ENCODE measurements around the gene JMY.
"Not testable (repeated sequence)": the region's sequence is repeated elsewhere in the genome, so short reads cannot be mapped to it uniquely, and the experiment has no call there.

The JMY gene

GRCh38 chr5:79236970-79237739 lies 1.2 kb downstream of the JMY start:
- DNase-seq (ENCODE audit: low read depth) = no peak

- DNase-seq (ENCODE audit: low read depth) = no peak
Observed at GRCh38 chr5:79237740-79238560, 2.0 kb downstream of the JMY start.

GRCh38 chr5:79240561-79240960 lies 4.6 kb downstream of the JMY start:
- no peak for DNase-seq (ENCODE audit: low read depth)

GRCh38 chr5:79241535-79241979 lies 5.6 kb downstream of the JMY start:
- DNase-seq (ENCODE audit: low read depth) = no peak

GRCh38 chr5:79242242-79243039 lies 6.5 kb downstream of the JMY start:
- no peak for DNase-seq (ENCODE audit: low read depth)

- no peak for DNase-seq (ENCODE audit: low read depth)
Observed at GRCh38 chr5:79243224-79243623, 7.3 kb downstream of the JMY start.

GRCh38 chr5:79254067-79254466 lies 18.1 kb downstream of the JMY start:
- not testable (repeated sequence) for DNase-seq (ENCODE audit: low read depth)

GRCh38 chr5:79255786-79256557 lies 20.0 kb downstream of the JMY start:
- no peak for DNase-seq (ENCODE audit: low read depth)

- no peak for DNase-seq (ENCODE audit: low read depth)
Observed at GRCh38 chr5:79256563-79256962, 20.6 kb downstream of the JMY start.

GRCh38 chr5:79257314-79257713 lies 21.4 kb downstream of the JMY start:
- no peak for DNase-seq (ENCODE audit: low read depth)

GRCh38 chr5:79258801-79259200 lies 22.9 kb downstream of the JMY start:
- no peak for DNase-seq (ENCODE audit: low read depth)

GRCh38 chr5:79259383-79259782 lies 23.5 kb downstream of the JMY start:
- DNase-seq (ENCODE audit: low read depth) = no peak

- DNase-seq (ENCODE audit: low read depth) = no peak
Observed at GRCh38 chr5:79259810-79260209, 23.9 kb downstream of the JMY start.

GRCh38 chr5:79261897-79262296 lies 26.0 kb downstream of the JMY start:
- DNase-seq (ENCODE audit: low read depth) = no peak

- DNase-seq (ENCODE audit: low read depth) = no peak
Observed at GRCh38 chr5:79263290-79263689, 27.4 kb downstream of the JMY start.

- DNase-seq (ENCODE audit: low read depth) = no peak
Observed at GRCh38 chr5:79267180-79267579, 31.2 kb downstream of the JMY start.

- DNase-seq (ENCODE audit: low read depth) = no peak
Observed at GRCh38 chr5:79269733-79270166, 33.8 kb downstream of the JMY start.

- DNase-seq (ENCODE audit: low read depth) = no peak
Observed at GRCh38 chr5:79273341-79273740, 37.4 kb downstream of the JMY start.

GRCh38 chr5:79284846-79285245 lies 48.9 kb downstream of the JMY start:
- no peak for DNase-seq (ENCODE audit: low read depth)

- no peak for DNase-seq (ENCODE audit: low read depth)
Observed at GRCh38 chr5:79285285-79285684, 49.4 kb downstream of the JMY start.

- DNase-seq (ENCODE audit: low read depth) = no peak
Observed at GRCh38 chr5:79285833-79286232, 49.9 kb downstream of the JMY start.

GRCh38 chr5:79287380-79287779 lies 51.4 kb downstream of the JMY start:
- no peak for DNase-seq (ENCODE audit: low read depth)

Measured in CMK (cell line).